Endothelial cell of umbilical vein (primary cell): Measurements from ENCODE around the gene CH25H. TPM values are rescaled to one million over a fixed set of nuclear protein-coding genes. Genes with fewer than 3 reads are reported as not detected.

Experiments used
- BruUV-seq: library from RNA; stranded (reverse); fragments of 400-500 nt; replicated peaks from 2 replicates; lab custom pipeline; 2021; lab: Mats Ljungman, UMichigan
- CTCF ChIA-PET: fragments of 300-600, 350-600 bp; sonication (Branson Sonifier 250); formaldehyde crosslinking; loops from one replicate; lab custom pipeline; 2021; ENCODE audit warnings: antibody characterized with exemption, inconsistent platforms; lab: Charles Lee
- POLR2A ChIA-PET: fragments of 300-600, 350-600 bp; sonication (Branson Sonifier 250); formaldehyde crosslinking; loops from one replicate; lab custom pipeline; 2021; ENCODE audit warnings: antibody characterized with exemption, inconsistent platforms; lab: Charles Lee
- DNase-seq: peaks from one replicate; pipeline ENCODE4 v3.0.0-alpha.2; 2011; ENCODE audit warnings: low read depth, low spot score
- FAIRE-seq: peaks from 2 replicates; lab custom pipeline; 2011; peaks lifted over from hg19 to GRCh38; lab: Jason Lieb, UNC
- H2AFZ ChIP-seq: 2 replicates; pipeline ENCODE4 v1.6.0; 2012; ENCODE audit warnings: low read depth, low read length, control low read depth, inconsistent platforms
- H3K27ac ChIP-seq: 2 replicates; pipeline ENCODE4 v1.5.1; 2011; ENCODE audit warnings: low read depth, mild to moderate bottlenecking, control low read depth, low read length, moderate library complexity; ENCODE audit not compliant: insufficient read depth
- H3K27me3 ChIP-seq, 2 experiments: 2 replicates each; pipeline versions ENCODE4 v1.6.0 to v1.6.1; 2011; ENCODE audit warnings: low read length in 2 of 2, mixed read lengths in 1 of 2; ENCODE audit not compliant: control insufficient read depth in 2 of 2, insufficient read depth in 2 of 2
- H3K36me3 ChIP-seq, 2 experiments: 2 replicates in 1 of 2; 3 replicates in 1 of 2; pipeline ENCODE4 v1.5.1; 2011; ENCODE audit warnings: low read length in 2 of 2, mild to moderate bottlenecking in 1 of 2, moderate library complexity in 1 of 2; ENCODE audit not compliant: control insufficient read depth in 2 of 2, insufficient read depth in 2 of 2; ENCODE audit errors: extremely low read depth in 1 of 2
- H3K4me1 ChIP-seq: 3 replicates; pipeline ENCODE4 v1.5.1; 2011; ENCODE audit warnings: mild to moderate bottlenecking, low read length; ENCODE audit not compliant: control insufficient read depth, insufficient read depth; ENCODE audit errors: extremely low read depth
- H3K4me2 ChIP-seq: 2 replicates; pipeline ENCODE4 v1.6.1; 2011; ENCODE audit warnings: low read length, control low read depth, mixed read lengths; ENCODE audit not compliant: insufficient read depth
- H3K4me3 ChIP-seq, 3 experiments: fragments of 200-600 bp in 1 of 3; sonication (generic), shearing (Covaris generic) in 1 of 3; replicated peaks in 1 of 3; 2 replicates each; pipeline ENCODE4 v1.5.1; 2011 to 2016; ENCODE audit warnings: control low read depth in 3 of 3, low read length in 3 of 3, mild to moderate bottlenecking in 2 of 3, inconsistent platforms in 1 of 3, low read depth in 1 of 3, moderate library complexity in 1 of 3; ENCODE audit not compliant: insufficient read depth in 1 of 3
- H3K79me2 ChIP-seq: 2 replicates; pipeline ENCODE4 v1.6.0; 2012; ENCODE audit warnings: low read length, inconsistent platforms; ENCODE audit not compliant: control insufficient read depth, insufficient read depth
- H3K9ac ChIP-seq: replicated peaks from 2 replicates; pipeline ENCODE3; 2011; ENCODE audit warnings: low read length, control low read depth; ENCODE audit not compliant: insufficient read depth; ENCODE audit errors: extremely low read depth
- H3K9me1 ChIP-seq: replicated peaks from 3 replicates; pipeline ENCODE4 v1.6.0; 2011; ENCODE audit warnings: mild to moderate bottlenecking, low read length; ENCODE audit not compliant: control insufficient read depth, insufficient read depth; ENCODE audit errors: extremely low read depth
- H3K9me3 ChIP-seq: replicated peaks from 2 replicates; pipeline ENCODE4 v1.5.1; 2012; ENCODE audit warnings: low read length, inconsistent platforms; ENCODE audit not compliant: control insufficient read depth, insufficient read depth
- H4K20me1 ChIP-seq: replicated peaks from 2 replicates; pipeline ENCODE3; 2011; ENCODE audit warnings: mild to moderate bottlenecking, low read length; ENCODE audit not compliant: control insufficient read depth, insufficient read depth; ENCODE audit errors: extremely low read depth
- EZH2 ChIP-seq: IDR thresholded peaks from 2 replicates; pipeline ENCODE4 v1.6.1; 2012; ENCODE audit warnings: borderline replicate concordance, low read depth, mild to moderate bottlenecking, moderate library complexity, low read length, inconsistent platforms; ENCODE audit not compliant: severe bottlenecking
- FOS ChIP-seq: IDR thresholded peaks from 2 replicates; pipeline ENCODE4 v1.6.1; 2011; ENCODE audit warnings: mild to moderate bottlenecking, low read length, moderate library complexity, borderline replicate concordance; ENCODE audit not compliant: insufficient read depth
- GATA2 ChIP-seq: IDR thresholded peaks from 2 replicates; pipeline ENCODE4 v1.7.0; 2011; ENCODE audit warnings: low read depth, mild to moderate bottlenecking, moderate library complexity, mixed read lengths, low read length; ENCODE audit not compliant: insufficient read length, insufficient read depth
- JUN ChIP-seq: IDR thresholded peaks from 2 replicates; pipeline ENCODE4 v1.6.1; 2011; ENCODE audit warnings: borderline replicate concordance, low read depth; ENCODE audit not compliant: insufficient read length, insufficient read depth
- MYC ChIP-seq: IDR thresholded peaks from one replicate; pipeline ENCODE4 v1.6.1; 2011; ENCODE audit warnings: mild to moderate bottlenecking, low read depth, low read length
- POLR2A ChIP-seq: IDR thresholded peaks from 2 replicates; pipeline ENCODE4 v1.6.1; 2012; ENCODE audit warnings: low read depth, mild to moderate bottlenecking, control low read depth, low read length
- POLR2AphosphoS5 ChIP-seq: IDR thresholded peaks from 2 replicates; pipeline ENCODE4 v1.6.1; 2012; ENCODE audit warnings: low read depth, mild to moderate bottlenecking, control low read depth, low read length, moderate library complexity; ENCODE audit not compliant: insufficient read depth
- dilution Hi-C: fragments of 300-500 bp; cut with MboI; formaldehyde crosslinking; loops from one replicate; pipeline ENCODE4 v1.15.0; 2019; ENCODE audit warnings: low sequenced_read_pairs; ENCODE audit not compliant: extremely low pct_ligation_motif_present
- intact Hi-C: fragments of 100-400 bp; cut with micrococcal nuclease; formaldehyde crosslinking; loops from one replicate; pipeline ENCODE4 v1.10.0; 2022
- polyA plus RNA-seq, 4 experiments: library from polyadenylated mRNA; depleted of rRNA in 3 of 4; stranded (reverse) in 3 of 4; unstranded in 1 of 4; fragments of >200 nt; gene quantifications; 2 replicates each; pipeline versions ENCODE4 v1.2.1 to v1.2.3, GENCODE V29; 2011 to 2012; ENCODE audit warnings: missing spikeins in 1 of 4
- total RNA-seq: library from RNA; stranded (reverse); gene quantifications from 2 replicates; pipeline ENCODE4 v1.2.3, GENCODE V29; 2021
- TF ChIP-seq, protein P1 (sequence below), 2 donors: IDR thresholded peaks; 1 replicate in 1 of 2; 2 replicates in 1 of 2; pipeline ENCODE4 v1.5.1; 2011; ENCODE audit warnings: low read length in 2 of 2, mild to moderate bottlenecking in 2 of 2, moderate library complexity in 2 of 2, control low read depth in 1 of 2, inconsistent platforms in 1 of 2, low read depth in 1 of 2; ENCODE audit not compliant: insufficient read depth in 1 of 2; ENCODE audit errors: extremely low read depth in 1 of 2
- TF ChIP-seq, protein P2 (sequence below): IDR thresholded peaks from 2 replicates; pipeline ENCODE4 v1.6.1; 2011; ENCODE audit not compliant: insufficient read depth, insufficient read length

CH25H gene
- total and polyA plus RNA-seq, 2 donors (not counting 3 experiments of a cell fraction or from before 2014, with no cell fraction given), result 0.30 TPM; not detected in 1

DNA sequence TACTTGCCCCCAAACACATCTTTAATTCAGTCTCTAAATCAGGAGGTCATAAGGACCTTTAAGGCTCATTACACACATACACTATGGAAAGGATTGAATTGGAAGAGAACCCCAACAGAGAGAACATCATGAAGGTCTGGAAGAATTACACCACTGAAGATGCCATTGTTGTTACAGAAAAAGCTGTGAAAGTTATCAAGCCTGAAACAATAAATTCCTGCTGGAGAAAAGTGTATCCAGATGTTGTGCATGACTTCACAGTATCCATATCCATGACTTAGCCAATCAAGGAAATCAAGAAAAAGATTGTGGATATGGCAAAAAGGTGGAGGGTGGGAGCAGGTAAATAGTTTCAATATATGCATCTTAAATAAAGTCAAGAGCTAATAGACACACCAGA is 30.7 kb upstream of the CH25H start:
- Histone ChIP-seq H2AFZ (no peak overlapping the region), H3K4me3 (no peak overlapping the region), H3K27ac (no peak overlapping the region), H3K9me1 (no peaks in the 10 kb centered on the region), H3K9ac (no peak overlapping the region), H3K36me3 (no peaks in the 10 kb centered on the region), H3K27me3 (no peaks in the 10 kb centered on the region), H3K4me1 (no peaks in the 10 kb centered on the region), H3K9me3 (no peaks in the 10 kb centered on the region), H3K4me2 (no peak overlapping the region), H3K79me2 (no peaks in the 10 kb centered on the region), H4K20me1 (no peaks in the 10 kb centered on the region)
- no peak for DNase-seq
- ChIA-PET POLR2A (no interaction called here), CTCF (interaction anchor here (1.0 to 1.9 kb wide), 2 partner anchors 11 to 20 kb away, joined by 3 to 4 read pairs; no protein-coding TSS in a partner anchor)
- intact Hi-C loops, result no loop called here
- no TSS peak for BruUV-seq
- TF ChIP-seq POLR2AphosphoS5 (no peak), FOS (no peak), EZH2 (no peak), JUN (no peak), MYC (no peak), GATA2 (no peak), POLR2A (no peak)
- TF ChIP-seq, protein P1, sequence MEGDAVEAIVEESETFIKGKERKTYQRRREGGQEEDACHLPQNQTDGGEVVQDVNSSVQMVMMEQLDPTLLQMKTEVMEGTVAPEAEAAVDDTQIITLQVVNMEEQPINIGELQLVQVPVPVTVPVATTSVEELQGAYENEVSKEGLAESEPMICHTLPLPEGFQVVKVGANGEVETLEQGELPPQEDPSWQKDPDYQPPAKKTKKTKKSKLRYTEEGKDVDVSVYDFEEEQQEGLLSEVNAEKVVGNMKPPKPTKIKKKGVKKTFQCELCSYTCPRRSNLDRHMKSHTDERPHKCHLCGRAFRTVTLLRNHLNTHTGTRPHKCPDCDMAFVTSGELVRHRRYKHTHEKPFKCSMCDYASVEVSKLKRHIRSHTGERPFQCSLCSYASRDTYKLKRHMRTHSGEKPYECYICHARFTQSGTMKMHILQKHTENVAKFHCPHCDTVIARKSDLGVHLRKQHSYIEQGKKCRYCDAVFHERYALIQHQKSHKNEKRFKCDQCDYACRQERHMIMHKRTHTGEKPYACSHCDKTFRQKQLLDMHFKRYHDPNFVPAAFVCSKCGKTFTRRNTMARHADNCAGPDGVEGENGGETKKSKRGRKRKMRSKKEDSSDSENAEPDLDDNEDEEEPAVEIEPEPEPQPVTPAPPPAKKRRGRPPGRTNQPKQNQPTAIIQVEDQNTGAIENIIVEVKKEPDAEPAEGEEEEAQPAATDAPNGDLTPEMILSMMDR (IDR thresholded peaks at IDR 0.05; ENCODE audit: extremely low read depth in 1 of 2, insufficient read depth in 1 of 2, low read depth in 1 of 2, low read length in 2 of 2), result no peak
- TF ChIP-seq, protein P2, sequence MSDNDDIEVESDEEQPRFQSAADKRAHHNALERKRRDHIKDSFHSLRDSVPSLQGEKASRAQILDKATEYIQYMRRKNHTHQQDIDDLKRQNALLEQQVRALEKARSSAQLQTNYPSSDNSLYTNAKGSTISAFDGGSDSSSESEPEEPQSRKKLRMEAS, result no peak
- FAIRE-seq, result no peak
- dilution Hi-C loops, result no loop called here
